Nephron progenitor cell (in vitro differentiated cells): ENCODE results near the gene AMIGO2.

Experiments
- DNase-seq: peaks from one replicate; pipeline ENCODE4 v3.0.0; 2021
- H3K27ac Mint-ChIP-seq: 2 replicates; pipeline ENCODE4 v1.8.0; 2021; ENCODE audit warnings: mild to moderate bottlenecking, moderate library complexity, mixed read lengths
- H3K27me3 Mint-ChIP-seq: 2 replicates; pipeline ENCODE4 v1.8.0; 2021; ENCODE audit warnings: mild to moderate bottlenecking, low read depth, mixed read lengths; ENCODE audit not compliant: poor library complexity
- H3K36me3 Mint-ChIP-seq: 2 replicates; pipeline ENCODE4 v1.8.0; 2021; ENCODE audit warnings: low read depth, mixed read lengths
- H3K4me1 Mint-ChIP-seq: 2 replicates; pipeline ENCODE4 v1.8.0; 2021; ENCODE audit warnings: mixed read lengths
- H3K4me3 Mint-ChIP-seq: 2 replicates; pipeline ENCODE4 v1.8.0; 2021; ENCODE audit warnings: mild to moderate bottlenecking, moderate library complexity, mixed read lengths
- H3K9me3 Mint-ChIP-seq: 2 replicates; pipeline ENCODE4 v1.8.0; 2021; ENCODE audit warnings: mild to moderate bottlenecking, moderate library complexity, mixed read lengths
- CTCF ChIP-seq: fragments of 200-600 bp; sonication (generic); IDR thresholded peaks from 2 replicates; pipeline ENCODE4 v1.5.0; 2021; ENCODE audit warnings: antibody characterized with exemption

AMIGO2 gene

GRCh38 chr12:47105914-47106674 lies 26.3 kb upstream of the AMIGO2 start:
- no peaks in the 10 kb centered on the region for H3K9me3 Mint-ChIP-seq

GRCh38 chr12:47102845-47103651 lies 23.3 kb upstream of the AMIGO2 start:
- Mint-ChIP-seq H3K4me1 (no peaks in the 10 kb centered on the region), H3K27ac (no peak overlapping the region), H3K9me3 (no peaks in the 10 kb centered on the region), H3K4me3 (no peak overlapping the region), H3K27me3 (peaks cover 3% of the 10 kb centered on the region), H3K36me3 (no peaks in the 10 kb centered on the region)
- TF ChIP-seq CTCF: no peak
- DNase-seq: no peak

More at GRCh38 chr12:47105914-47106674, 26.3 kb upstream of the AMIGO2 start:
- Mint-ChIP-seq H3K27ac (no peak overlapping the region), H3K36me3 (no peaks in the 10 kb centered on the region), H3K4me3 (no peak overlapping the region), H3K27me3 (peaks cover 3% of the 10 kb centered on the region), H3K4me1 (peaks cover 5% of the 10 kb centered on the region)
- no peak for DNase-seq
- no peak for TF ChIP-seq CTCF

- peaks cover 3% of the 10 kb centered on the region for H3K27me3 Mint-ChIP-seq
- no peak for TF ChIP-seq CTCF
- no peak overlapping the region for H3K4me3 Mint-ChIP-seq
- H3K36me3 Mint-ChIP-seq: no peaks in the 10 kb centered on the region
- no peak overlapping the region for H3K27ac Mint-ChIP-seq
- no peaks in the 10 kb centered on the region for H3K9me3 Mint-ChIP-seq
- no peaks in the 10 kb centered on the region for H3K4me1 Mint-ChIP-seq
- DNase-seq: no peak
Observed at GRCh38 chr12:47102406-47102805, 22.6 kb upstream of the AMIGO2 start.

GRCh38 chr12:47100160-47100559 lies 20.4 kb upstream of the AMIGO2 start:
- no peak for TF ChIP-seq CTCF
- Mint-ChIP-seq H3K27me3 (peaks cover 3% of the 10 kb centered on the region), H3K4me3 (no peak overlapping the region), H3K36me3 (no peaks in the 10 kb centered on the region), H3K9me3 (no peaks in the 10 kb centered on the region), H3K4me1 (no peaks in the 10 kb centered on the region), H3K27ac (no peak overlapping the region)
- DNase-seq: no peak

- H3K4me1 Mint-ChIP-seq: no peaks in the 10 kb centered on the region
- no peak overlapping the region for H3K4me3 Mint-ChIP-seq
- H3K27ac Mint-ChIP-seq: no peak overlapping the region
- no peaks in the 10 kb centered on the region for H3K27me3 Mint-ChIP-seq
- DNase-seq: no peak
- H3K9me3 Mint-ChIP-seq: no peaks in the 10 kb centered on the region
- H3K36me3 Mint-ChIP-seq: no peaks in the 10 kb centered on the region
- no peak for TF ChIP-seq CTCF
Observed at GRCh38 chr12:47099610-47100009, 19.9 kb upstream of the AMIGO2 start.
